Tongue (tissue), 2 donors: ENCODE measurements around the gene PYGB. TPM values are rescaled to one million over a fixed set of nuclear protein-coding genes. Genes with fewer than 3 reads are reported as not detected.

Experiments
- DNase-seq: peaks from one replicate; pipeline ENCODE4 v3.0.0-alpha.2; 2015
- total RNA-seq: library from RNA; depleted of rRNA; stranded (reverse); fragments of >200 nt; gene quantifications from one replicate; pipeline ENCODE4 v1.2.3, GENCODE V29; 2014

PYGB gene
- total RNA-seq, 1 donor from 2014 or later = 25.4 TPM

GRCh38 chr20:25271486-25272222 is 23.8 kb downstream of the PYGB start:
- DNase-seq = no peak

GRCh38 chr20:25272223-25273000 is 24.5 kb downstream of the PYGB start:
- no peak for DNase-seq

DNA sequence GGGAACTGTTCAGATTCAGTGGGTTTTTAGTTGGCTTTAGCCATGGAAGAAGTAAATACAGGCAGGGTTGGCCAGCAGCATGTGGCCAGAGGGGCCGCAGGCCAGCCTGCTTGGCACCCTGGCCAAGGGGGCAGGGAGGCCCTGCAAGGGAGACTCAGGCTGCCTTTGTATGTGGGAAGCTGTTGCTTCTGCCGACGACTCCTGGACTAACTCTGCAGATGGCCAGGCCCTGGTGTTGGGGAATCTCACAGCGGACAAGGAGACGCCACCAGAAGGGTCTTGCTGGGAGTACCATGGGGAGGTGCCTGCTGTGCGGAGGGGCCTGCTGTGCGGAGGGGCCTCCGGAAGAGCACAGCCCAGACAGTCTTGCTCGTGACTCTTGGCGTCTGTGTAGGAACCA is 25.2 kb downstream of the PYGB start:
- DNase-seq = no peak

GRCh38 chr20:25273541-25274358 is 25.9 kb downstream of the PYGB start:
- DNase-seq = peak; percentile 26

GRCh38 chr20:25274481-25274880 is 26.6 kb downstream of the PYGB start:
- DNase-seq = no peak

DNA sequence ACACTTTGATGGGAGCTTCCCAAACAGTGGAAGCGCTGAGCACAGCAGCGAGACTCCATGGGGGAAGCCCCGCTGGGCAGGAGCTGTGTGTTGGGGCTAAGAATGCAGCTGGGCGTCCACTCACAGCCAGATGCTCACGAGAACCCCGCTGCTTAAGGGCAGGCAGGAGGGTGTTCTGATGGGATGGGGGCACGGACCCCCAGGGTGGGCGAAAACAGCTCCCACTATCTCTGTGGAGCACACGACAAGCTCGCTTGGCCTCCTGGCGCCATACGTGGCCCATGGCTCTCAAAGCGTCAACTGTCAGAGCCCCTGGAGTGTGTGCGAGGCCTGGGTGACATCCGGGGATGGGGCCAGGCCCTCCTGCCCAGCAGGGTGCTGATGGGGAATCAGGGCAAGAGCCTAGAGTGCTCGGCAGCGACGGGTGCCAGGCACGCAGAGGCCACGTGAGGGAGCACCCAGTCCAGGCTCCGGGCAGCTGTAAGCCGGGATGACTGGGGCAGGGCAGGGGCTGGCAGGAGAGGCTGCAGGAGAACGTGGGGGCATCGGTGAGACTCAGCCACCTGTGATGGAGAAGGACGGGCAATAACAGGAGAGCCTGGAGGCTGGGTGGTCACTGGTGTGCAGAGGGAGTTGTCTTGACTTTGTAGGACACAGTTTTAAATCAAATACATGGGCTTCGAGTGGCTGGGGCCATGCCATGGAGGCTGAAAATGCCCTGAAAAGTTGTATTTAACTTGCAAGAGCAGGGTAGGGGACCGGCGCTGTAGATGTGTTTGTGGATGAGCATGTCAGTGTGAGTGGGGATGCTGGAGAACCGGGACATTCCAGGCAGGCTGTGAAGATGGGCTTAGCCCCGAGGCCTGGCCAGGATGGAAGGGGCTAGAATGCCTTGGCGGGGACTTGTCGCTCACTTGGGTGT is 27.3 kb downstream of the PYGB start:
- no peak for DNase-seq

GRCh38 chr20:25275813-25276532 is 28.1 kb downstream of the PYGB start:
- no peak for DNase-seq

- no peak for DNase-seq
Observed at GRCh38 chr20:25276533-25277050, 28.7 kb downstream of the PYGB start.

GRCh38 chr20:25277051-25277801 is 29.3 kb downstream of the PYGB start:
- no peak for DNase-seq

DNA sequence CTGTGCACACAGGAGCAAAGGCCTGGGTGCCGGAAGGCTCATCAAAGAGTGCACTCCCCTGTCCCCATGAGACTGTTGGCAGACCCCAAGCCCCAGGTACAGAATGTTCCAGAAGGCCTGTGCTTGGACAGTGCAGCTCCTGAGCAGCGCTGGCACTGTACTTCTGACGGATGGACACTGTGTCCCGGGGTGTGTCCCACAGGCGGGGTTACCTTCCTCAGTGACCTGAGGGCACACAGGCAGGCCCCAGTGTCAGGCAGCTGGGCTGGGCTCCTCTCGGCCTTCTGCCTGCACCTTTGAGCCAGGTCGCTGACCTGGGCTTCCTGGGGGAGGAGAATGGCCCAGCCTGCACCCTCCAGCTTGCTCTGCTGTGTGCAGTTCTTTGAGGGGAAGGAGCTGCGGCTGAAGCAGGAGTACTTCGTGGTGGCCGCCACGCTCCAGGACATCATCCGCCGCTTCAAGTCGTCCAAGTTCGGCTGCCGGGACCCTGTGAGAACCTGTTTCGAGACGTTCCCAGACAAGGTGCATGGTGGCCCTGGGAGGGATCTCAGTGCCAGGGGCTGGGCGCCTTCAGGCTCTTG is 30.1 kb downstream of the PYGB start:
- no peak for DNase-seq

- DNase-seq = no peak
Observed at GRCh38 chr20:25278636-25279361, 30.9 kb downstream of the PYGB start.

GRCh38 chr20:25279403-25279802 is 31.5 kb downstream of the PYGB start:
- no peak for DNase-seq

- DNase-seq = no peak
Observed at GRCh38 chr20:25280051-25280573, 32.2 kb downstream of the PYGB start.

DNA sequence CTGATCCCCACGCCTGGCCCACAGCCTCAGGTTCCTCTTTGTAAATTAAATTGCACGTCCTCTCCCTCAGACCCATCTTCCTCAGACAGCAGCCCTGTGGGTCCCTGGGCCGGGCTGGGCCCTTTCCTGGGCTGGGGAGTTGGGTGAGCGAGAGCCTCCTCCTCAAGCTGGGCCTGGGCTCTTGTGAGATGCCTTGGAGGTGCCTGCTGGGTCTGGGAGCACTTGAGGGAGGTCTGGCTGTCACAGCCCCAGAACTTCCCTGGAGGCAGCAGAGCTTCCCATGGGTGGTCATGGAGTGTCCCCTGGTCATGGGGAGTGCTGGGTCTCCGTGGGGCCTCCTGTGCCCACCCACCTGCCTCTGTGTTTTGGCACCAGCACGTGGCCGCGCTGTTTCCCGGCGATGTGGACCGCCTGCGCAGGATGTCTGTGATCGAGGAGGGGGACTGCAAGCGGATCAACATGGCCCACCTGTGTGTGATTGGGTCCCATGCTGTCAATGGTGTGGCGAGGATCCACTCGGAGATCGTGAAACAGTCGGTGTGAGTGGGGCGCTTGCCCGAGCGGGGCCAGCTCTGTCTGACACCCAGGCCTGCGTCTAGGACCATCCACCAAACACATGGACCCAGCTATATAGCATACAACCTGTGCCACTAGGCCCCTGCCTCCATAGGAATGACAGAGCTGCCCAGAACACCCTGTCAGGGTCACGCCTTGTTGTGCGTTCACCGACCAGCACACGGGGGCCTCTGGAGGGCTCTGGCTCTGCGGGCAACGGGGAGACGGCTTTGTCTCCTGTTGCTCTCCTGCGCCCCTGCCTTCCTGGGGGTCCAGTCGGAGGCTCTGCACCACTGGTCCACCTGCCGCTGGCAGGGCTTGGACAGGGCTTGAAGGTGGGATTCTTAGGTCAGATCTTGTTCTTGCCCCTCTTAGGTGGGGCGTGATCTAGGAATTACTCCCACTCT is 33.0 kb downstream of the PYGB start:
- no peak for DNase-seq

DNA sequence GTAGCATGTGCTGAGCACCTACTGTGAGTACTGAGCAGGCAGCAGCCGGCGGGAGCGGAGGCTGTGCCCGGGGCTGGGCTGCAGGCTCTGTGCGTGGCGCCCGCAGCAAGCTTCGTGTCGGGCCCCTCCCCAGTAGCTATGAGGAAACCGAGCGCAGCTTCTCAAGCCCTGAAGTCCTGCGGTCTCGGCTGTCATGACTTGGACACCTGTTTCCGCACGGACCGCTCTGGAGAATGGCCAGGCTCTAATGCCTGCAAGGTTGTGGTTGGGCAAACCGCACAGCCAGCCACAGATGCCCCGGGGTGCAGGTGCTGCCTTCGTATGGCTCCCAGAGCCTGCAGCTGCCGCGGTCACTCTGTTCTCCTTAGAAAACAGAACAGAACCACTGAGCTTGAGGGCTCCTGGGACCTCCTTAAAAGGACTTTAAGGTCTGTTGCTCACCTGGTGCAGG is 33.7 kb downstream of the PYGB start:
- peak; percentile 73 for DNase-seq

- no peak for DNase-seq
Observed at GRCh38 chr20:25282034-25282781, 34.3 kb downstream of the PYGB start.

- no peak for DNase-seq
Observed at GRCh38 chr20:25282796-25283195, 34.9 kb downstream of the PYGB start.
